Embryonic facial prominence (tissue), 1 donor: Measurements from ENCODE around the gene KDF1.

ENCODE experiments used
- DNase-seq: peaks from one replicate; pipeline ENCODE4 v3.0.0-alpha.2; 2016; ENCODE audit errors: extremely low spot score

The KDF1 gene

GRCh38 chr1:26959722-26960624 lies at the start of gene KDF1:
KDF1 (minus strand) TSS chr1:26960468; CDS start chr1:26952380, 8,088 bp downstream.
- no peak for DNase-seq

GRCh38 chr1:27009601-27010197 lies 49.4 kb upstream of the KDF1 start:
- no peak for DNase-seq

GRCh38 chr1:27007909-27008582 lies 47.8 kb upstream of the KDF1 start:
- no peak for DNase-seq

- DNase-seq, result no peak
Measured at GRCh38 chr1:27006683-27007082, 46.4 kb upstream of the KDF1 start.

GRCh38 chr1:27005648-27006496 lies 45.6 kb upstream of the KDF1 start:
- no peak for DNase-seq

GRCh38 chr1:27005166-27005530 lies 44.9 kb upstream of the KDF1 start:
- no peak for DNase-seq

GRCh38 chr1:27004471-27005165 lies 44.4 kb upstream of the KDF1 start:
- DNase-seq, result no peak

GRCh38 chr1:27003745-27004470 lies 43.6 kb upstream of the KDF1 start:
- DNase-seq, result no peak

GRCh38 chr1:27001570-27002360 lies 41.5 kb upstream of the KDF1 start:
- no peak for DNase-seq

GRCh38 chr1:27000817-27001460 lies 40.7 kb upstream of the KDF1 start:
- DNase-seq, result no peak

GRCh38 chr1:27000090-27000816 lies 40.0 kb upstream of the KDF1 start:
- no peak for DNase-seq

GRCh38 chr1:26999440-26999987 lies 39.2 kb upstream of the KDF1 start:
- peak; percentile 31 for DNase-seq

GRCh38 chr1:26998429-26999300 lies 38.4 kb upstream of the KDF1 start:
- DNase-seq, result no peak

- DNase-seq, result no peak
Measured at GRCh38 chr1:26996665-26997064, 36.4 kb upstream of the KDF1 start.

- no peak for DNase-seq
Measured at GRCh38 chr1:26996024-26996423, 35.8 kb upstream of the KDF1 start.

- DNase-seq, result no peak
Measured at GRCh38 chr1:26994787-26995517, 34.7 kb upstream of the KDF1 start.
